ENCODE data around the gene SH3GLB2.
"Not testable (repeated sequence)": the region's sequence is repeated elsewhere in the genome, so short reads cannot be mapped to it uniquely, and the experiment has no call there.

Gene SH3GLB2

DNA sequence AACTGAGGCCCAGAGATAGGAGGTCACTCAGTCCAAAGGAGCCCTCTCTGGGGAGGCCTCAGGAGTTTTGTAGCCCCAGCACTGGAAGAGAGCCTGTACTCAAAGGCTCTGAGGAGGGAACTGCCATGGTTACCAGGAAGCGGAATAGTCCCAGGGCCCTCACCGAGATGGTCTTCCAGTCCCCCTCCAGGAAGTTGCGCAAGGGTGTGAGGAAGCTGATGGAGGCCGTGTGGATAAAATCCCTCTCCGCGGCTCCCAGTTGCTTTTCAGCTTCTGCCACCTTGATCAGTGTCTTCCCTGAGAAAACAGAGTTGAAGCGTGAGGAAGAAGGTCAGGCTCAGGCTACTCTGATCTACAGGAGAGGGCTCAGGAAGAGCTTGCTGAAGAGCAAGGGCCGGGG is 13.5 kb downstream of the SH3GLB2 start:
- no peak for DNase-seq (ENCODE audit: low spot score)

DNA sequence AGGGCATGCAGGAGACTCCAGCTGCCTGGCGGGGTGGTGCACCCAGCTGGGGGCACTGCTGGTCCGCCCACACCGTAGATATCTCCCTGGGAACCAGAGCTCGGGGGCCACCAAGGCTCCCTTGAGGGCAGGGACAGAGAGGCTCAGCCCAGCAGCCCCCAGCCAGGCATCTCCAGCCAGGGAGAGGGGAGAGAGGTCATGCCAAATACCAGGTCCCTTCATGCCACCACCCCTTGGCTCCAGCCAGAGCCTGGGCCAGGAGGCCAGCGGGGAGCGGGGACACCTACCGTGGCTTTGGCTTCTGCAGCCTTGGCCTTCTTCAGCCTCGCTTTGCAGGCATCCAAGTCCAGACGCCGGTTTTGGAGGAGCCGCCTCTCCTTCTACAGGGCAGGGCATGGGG is 14.0 kb downstream of the SH3GLB2 start:
- no peak for DNase-seq (ENCODE audit: low spot score)

DNA sequence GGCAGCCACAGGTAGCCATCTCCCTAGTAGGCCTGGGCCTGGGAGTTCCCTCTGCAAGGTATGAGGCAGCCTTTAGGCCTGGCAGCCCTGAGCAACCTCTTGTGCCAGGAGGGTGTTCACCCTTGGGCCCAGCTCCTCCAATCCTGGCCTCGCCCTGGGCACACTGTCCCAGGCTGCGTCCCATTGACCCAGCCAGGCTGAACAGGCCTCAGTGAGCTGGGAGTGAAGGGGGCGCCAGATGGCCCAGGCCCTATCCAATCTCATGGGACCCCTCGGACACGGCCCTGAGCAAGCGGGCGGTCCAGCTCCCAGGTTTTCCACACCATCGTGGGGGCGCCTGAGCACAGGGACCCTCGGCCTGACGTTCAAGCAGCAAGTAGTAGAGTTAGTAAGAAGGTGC is 14.5 kb downstream of the SH3GLB2 start:
- DNase-seq (ENCODE audit: low spot score), result no peak

DNA sequence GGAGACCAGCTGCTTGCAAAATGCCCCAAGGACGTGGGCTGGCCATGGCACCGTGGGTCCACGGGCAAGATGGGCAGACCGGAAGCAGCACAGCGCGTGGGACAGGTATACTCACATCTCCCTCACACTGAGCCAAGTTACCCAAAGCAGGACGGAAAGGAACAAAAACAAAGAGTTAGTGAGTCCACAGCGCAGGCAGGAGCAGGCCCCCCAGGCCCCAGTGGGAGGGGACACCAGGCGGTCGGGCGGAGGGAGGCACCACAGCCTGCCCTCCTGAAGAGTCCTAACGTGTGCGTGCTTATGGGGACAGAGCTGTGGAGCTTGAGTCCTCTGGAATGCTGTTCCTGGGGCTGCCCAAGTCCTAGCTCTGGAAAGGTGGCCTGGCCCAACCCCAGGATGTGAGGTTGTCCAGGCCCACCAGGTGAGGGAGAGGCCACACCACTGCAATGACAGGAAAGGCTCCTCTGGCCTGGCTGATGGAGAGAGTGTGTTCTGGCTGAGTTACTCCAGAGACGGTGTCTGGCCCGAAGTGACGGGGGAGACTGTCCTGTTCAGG is 15.2 kb downstream of the SH3GLB2 start:
- DNase-seq (ENCODE audit: low spot score), result no peak

DNA sequence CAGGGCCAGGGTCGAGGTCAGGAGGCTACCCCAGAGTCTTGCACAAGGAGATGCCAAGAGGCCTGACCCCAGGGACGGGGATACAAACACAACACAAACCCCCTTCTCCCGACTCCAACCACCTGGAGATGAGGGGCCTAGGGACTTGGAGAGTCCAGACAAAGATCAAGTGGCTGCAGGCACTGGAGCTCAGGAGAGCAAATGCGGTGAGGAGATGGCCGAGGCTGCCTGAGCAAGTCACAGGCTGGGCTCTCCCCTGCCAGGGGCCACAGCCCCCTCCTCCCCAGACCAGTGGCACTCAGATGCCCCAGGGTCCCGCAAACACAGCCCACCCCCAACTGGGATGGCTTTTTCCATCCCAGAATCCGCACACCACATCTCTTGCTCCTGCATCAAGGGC is 15.8 kb downstream of the SH3GLB2 start:
- DNase-seq (ENCODE audit: low spot score), result no peak

DNA sequence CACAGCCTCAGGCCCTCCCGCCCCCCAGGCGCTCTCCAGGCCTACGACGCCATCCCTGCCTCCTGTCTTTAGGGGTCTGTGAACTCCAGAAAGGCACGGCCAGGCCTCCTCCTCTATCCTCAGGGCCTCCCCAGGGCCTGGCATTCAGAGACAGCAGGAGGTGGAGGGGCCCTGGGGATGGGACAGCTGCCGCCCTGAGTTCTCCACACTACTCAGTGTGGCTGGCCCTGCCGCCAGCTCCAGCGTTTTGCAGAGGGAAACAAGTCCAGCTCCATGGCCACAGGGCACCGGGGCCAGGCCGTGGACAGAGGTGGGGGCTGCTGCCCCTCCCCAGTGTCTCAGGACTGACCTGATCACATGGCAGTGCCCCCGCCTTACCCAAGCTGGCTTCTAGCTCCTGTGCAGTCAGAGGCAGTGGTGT is 16.4 kb downstream of the SH3GLB2 start:
- no peak for DNase-seq (ENCODE audit: low spot score)

DNA sequence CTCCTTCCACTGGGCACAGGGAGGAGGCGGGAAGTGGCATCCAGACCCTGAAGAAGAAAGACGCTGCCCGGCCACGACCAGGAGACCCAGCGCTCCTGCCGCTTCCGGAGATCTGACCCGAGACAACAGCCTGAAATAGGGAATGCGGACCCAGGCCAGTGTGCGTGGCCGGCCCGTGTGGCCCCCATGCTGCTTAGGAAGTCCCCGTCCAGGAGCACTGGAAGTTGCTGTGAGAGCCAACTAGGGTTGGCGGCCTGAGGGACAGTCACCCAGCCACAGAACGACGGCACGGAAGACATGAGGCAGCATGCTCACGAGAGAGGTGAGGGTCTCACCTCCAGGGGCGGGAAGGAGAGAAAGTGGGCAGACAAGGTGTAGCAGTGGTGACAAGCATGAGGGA is 17.0 kb downstream of the SH3GLB2 start:
- DNase-seq (ENCODE audit: low spot score), result no peak

DNA sequence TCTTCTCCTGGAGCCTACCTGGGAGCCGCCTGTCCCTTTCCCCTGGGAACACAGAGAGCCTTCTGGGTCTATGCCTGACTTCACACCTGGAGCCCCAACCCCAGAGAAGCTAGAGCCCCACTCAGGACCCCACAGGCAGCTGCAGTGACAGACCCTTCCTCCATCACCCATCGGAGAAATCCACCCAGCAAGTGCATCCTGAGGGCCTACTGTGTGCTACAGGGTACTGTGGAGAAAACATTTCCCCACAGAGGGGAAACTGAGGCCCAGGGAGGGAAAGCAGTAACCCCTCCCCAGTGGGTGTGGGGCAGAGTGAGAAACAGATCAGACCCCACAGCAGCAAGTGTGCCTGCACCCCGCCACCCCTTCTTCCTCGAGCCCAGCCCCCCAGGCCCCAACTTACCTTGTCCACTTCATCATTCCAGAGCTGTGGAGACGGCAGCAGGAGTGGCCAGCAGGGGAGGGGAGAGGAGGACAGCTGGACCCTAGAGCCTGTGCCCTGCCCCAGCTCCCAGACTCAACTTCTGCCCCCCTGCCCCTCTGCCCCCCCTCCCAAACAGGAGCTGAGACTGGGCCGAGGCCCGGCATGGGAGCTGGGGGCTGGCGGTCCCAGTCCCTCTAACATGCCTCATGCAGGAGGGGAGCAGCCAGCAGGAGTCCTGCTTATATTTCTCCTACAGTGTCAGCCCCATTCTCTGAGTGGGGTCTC is 17.7 kb downstream of the SH3GLB2 start:
- DNase-seq (ENCODE audit: low spot score), result no peak

DNA sequence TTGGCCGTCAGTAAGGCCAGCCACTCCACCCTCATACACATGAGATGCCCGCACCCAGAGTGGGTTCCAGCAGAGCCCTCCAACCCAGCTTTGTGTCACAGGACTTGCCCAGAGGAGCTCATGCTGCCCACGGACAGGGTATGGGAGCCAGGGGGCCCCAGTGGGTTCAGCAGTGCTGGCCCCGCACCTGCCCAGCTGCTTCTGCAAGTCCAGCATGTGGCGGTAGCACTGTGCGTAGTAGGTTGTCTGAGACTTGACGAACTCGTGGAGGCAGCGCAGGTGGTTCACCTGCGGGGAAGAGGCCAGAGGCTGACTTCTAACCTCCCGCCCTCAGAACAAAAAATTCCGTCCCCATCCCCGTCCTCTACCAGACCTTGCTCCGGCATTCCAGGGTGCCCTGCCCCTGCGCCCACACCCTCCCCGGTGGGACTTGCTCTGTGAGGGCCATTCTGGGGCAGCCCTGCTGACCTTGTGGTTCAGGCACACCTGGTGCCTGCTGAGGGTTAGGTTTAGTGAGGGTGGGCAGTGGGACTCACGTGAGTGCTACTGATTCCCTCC is 18.5 kb downstream of the SH3GLB2 start:
- no peak for DNase-seq (ENCODE audit: low spot score)

DNA sequence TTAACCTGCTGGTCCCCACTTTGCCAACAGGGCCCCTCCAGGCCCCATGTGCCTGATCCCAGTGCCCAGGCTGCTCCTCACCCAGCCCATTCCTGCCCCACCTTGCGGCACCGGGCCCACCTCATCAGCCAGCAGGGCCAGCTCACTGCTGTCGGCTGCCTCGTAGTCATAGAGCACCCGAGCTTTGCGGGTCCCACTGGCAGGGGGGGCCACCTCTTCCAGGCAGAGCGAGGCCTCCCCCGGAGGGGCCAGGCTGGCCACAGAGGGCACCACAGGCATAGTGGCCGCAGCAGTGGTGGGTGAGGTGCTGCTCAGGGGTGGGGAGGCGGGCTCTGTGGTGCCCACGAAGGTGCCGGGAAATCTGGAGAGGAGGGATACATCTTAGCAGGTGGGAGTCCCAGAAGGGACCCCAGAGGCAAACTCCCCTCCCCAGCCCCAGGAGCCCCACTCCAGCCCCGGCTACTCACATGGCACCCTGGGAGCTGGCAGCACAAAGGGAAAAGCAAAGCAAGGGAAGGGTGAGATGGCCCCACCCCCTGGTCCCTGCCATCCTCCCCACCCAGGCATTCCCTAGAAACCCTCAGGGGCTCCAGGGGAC is 19.0 kb downstream of the SH3GLB2 start:
- DNase-seq (ENCODE audit: low spot score), result no peak

DNA sequence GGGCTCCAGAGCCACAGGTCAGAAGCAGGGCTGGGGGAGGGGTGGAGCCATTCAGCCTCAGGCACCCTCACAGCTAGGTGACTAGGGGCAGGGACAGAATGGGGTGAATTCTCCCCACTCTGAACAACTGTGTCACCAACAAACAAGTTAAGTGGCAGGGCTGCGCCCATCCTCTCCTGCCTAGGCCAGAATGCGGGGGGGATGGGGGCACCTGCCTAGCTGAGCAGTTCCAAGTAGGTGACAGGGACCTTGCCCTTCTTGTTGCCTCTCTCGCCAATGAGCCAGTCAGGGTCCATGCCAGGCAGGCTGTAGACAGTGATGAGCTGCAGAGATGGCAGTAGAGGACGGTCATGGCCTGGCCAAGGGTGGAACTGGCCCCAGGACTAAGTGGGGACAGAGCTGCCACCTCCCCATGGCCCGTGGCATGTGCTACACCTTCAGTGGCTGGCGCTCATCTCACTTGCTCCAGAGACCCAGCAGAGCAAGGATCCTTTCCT is 19.6 kb downstream of the SH3GLB2 start:
- no peak for DNase-seq (ENCODE audit: low spot score)

DNA sequence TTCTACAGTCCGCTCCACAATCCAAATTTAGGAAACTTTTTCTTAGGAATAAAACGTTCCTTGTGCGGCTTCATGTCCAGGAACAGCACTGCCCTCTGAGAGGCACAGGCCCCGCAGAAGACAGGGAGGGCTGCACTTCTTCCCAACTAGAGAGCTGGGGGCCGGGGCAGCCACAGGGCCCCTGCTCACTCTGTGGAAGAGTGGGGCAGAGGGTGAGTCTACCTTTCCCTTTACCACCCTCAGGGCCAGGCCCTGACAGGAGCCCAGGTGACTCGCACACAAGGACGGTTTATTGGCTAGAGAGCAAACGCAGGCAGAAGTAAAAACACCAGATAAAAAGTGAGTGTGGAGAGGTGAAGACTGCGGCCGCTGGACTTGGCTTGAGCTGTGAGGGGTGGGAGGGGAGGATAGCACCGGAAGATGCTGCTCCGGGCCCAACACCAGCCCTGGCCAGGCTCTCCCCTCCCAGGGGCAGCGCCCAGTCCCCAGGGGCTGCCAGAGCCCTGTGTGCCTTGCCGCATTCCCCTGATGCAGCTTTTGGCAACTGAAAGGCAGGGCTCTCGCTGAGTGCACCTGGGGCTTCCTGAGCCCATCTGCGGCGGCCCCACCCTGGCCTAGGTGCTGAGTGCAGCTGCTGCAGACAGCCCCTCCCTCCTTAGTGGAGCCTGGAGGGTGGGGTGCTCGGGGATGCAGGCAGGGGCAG is 20.2 kb downstream of the SH3GLB2 start:
- DNase-seq (ENCODE audit: low spot score), result no peak

DNA sequence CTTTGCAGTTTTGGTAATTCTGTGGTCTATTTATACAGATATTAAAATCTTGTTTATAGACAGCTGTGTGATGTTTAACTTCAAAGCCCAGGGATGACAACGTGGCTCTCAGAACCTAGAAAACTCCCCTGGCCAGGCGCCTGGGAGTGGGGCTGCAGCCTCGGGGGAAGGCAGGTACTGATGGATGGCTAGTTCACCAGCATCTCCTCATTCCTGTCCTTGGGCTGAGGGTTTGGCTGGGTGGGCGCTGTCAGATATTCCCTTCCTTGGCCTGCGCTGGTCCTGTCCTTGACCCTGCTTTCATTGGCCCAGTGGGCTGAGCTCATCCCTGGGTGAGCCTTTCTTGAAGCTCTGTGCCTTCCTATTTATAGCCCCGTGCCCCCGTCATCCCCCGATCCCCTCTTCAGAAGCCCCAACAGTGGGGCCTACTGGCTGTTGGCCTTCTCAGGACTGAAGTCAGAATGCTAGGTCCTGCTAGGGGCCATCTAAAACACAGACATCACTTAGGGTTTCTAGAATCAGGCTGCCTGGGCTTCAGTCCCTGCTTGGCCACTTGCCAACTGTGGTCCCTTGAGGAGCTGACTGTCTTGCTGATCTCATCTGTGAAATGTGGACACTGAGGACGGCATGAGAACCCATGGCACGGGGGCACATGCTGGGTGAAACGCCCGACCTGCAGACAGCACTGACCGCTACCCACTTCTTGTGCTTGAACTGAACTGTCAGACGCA is 20.9 kb downstream of the SH3GLB2 start:
- no peak for DNase-seq (ENCODE audit: low spot score)

DNA sequence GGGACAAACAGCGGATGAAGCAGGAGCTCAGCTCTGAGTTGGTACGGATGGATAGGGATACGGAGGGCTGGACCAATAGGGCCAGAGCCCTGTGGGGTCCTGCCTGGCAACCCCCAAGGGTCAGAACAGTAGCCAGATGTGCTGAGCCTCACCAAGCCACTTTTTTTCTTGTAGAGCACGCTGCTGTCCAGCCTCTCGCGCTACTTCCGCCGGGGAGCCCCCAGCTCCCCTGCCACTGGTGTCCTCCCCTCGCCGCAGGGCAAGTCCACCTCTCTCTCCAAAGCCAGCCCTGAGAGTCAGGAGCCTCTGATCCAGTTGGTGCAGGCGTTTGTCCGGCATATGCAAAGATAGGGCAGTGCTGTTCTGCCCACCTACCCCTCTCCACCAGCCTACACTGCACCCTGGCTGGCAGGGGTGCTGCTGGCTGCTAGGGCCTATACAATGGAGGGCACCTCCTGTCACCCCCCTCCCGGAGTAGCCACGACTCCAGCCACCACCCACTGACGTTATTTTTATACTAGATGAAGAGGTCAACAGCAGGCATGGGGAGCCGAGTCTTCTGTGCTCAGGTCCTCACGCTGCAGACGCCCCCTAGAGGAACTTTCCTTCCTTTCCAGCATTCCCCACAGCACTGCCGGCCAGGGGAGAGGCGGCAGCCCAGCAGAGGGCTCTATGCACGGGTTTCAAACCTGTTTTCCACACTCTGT is 21.6 kb downstream of the SH3GLB2 start:
- DNase-seq (ENCODE audit: low spot score), result peak; percentile 56

DNA sequence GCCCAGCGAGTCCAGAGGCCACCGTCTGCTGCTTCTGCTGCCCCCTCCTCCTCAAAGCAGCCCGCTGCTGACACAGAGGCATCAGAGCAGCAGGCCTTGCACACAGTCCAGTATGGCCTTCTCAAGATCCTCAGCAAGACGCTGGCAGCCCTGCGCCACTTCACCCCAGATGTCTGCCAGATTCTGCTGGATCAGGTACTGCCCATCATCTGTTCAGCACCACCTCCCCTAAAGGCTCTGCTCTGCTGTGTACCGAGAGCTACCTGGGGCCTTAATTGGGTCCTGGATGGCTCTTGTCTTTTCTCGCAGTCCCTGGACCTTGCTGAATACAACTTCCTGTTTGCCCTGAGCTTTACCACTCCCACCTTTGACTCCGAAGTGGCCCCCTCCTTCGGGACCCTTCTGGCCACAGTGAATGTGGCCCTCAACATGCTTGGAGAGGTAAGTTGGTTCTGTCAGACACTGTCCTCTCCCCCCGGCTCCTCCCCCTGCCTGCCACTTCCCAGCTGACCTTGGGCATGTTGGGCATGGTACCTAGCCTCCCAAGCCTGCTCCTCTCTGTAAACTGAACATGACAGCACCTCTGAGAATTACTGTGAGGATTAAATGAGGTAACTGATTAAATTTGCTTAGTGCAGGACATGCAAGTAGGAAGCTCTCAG is 22.7 kb downstream of the SH3GLB2 start:
- no peak for DNase-seq (ENCODE audit: low spot score)

DNA sequence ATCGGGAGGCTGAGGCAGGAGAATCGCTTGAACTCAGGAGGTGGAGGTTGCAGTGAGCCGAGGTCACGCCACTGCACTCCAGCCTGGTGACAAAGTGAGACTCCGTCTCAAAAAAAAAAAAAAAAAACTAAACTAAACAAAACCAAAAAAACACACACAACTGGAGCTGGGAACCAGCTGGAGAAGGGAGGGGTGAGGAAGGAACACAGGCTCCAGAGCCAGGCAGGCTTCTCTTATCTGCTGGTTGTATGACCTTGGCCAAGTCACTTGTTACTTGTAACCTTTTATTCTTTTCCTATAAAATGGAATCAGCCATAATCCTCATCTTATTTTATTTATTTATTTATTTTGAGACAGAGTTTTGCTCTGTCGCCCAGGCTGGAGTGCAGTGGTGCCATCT is 24.0 kb downstream of the SH3GLB2 start:
- DNase-seq (ENCODE audit: low spot score), result not testable (repeated sequence)

DNA sequence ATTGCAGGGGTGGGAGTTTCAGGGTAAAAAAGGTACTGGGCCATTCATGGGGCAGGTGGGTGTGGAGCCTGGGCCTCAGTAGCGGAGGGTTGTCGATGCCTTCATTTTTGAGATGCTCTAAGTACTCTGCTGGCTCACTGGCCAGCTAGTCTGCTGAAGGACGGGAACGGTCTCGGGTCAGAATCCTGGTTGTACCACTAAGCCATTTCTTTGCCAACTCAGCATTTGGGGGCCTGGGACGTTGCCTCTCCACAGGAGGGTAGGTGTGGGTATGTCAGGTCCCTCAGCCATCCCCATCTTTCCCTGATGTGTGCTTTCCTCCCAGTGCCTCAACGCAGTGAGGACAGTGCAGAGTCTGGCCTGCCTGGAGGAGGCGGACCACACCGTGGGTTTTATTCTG is 25.1 kb downstream of the SH3GLB2 start:
- DNase-seq (ENCODE audit: low spot score), result no peak

DNA sequence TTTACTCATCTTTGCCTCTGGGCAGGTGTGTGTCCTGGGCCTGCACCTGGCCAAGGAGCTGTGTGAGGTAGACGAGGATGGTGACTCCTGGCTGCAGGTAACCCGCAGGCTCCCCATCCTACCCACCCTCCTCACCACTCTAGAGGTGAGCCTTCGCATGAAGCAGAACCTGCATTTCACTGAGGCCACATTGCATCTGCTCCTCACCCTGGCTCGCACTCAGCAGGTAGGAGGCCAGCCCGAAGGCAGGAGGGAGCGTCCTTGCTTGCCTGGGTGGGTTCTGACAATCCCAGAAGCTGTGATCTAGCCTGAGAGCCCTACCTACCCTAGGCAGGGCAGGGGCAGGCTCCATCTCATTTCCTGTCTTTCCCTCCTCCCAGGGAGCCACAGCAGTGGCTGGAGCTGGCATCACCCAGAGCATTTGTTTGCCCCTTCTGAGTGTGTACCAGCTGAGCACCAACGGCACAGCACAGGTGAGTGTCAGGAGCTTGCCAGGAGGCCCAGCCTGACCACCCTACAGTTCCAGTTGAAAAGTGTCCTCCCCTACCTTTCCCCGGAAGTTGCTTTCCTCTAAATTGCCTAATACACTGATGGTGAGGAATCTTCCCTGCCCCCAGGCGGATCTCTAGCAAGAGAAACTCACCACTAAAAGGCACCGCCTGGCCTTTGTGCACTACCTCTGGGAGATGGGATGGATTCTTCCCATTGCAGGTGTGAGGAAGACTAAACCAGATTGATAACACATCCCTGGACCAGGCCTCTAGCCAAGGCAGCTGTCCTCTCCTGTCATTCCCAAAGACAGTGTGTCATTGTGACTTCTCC is 26.4 kb downstream of the SH3GLB2 start:
- DNase-seq (ENCODE audit: low spot score), result no peak

DNA sequence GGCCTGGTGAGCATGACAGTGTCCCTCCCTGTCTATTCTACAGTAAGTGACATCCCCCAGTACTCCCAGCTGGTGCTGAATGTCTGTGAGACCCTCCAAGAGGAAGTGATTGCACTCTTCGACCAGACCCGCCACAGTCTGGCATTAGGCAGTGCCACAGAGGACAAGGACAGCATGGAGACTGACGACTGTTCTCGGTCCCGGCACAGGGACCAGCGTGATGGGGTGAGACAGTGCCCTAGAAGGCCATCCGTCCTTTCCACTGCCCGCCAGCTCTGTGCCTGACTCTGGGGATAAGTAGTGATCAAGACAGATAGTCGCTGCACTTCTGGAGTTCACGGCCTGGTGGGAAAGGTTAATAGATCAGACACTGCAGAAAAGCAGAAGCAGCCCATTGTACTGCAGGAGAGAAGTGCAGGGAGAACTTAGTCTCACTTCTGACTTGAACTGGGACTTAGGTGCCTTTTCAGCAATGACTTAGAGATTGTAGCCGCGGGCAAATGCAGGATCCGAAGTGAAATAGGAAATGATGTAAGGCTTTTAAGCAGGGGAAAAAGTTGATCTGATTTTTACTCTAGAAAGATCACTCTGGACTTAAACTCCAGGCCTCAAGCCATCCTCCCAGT is 28.4 kb downstream of the SH3GLB2 start:
- DNase-seq (ENCODE audit: low spot score), result no peak

Measured in CD4-positive, alpha-beta T cell treated with Interleukin-15 for 4 hours (primary cell).